SK-N-SH treated with all-trans-retinoic acid at 6 μM for 48 hours (cell line): Measurements from ENCODE around the gene ASF1B.

Experiments used
- ATAC-seq: fragments of 200-7000 bp; cut with Tn5 transposase; 3 replicates; pipeline ENCODE4 v1.9.1; 2020; ENCODE audit warnings: mild to moderate bottlenecking, moderate library complexity
- ARNTL ChIP-seq: fragments of 450-650 bp; formaldehyde crosslinking; IDR thresholded peaks from 2 replicates; pipeline ENCODE4 v1.5.0; 2020; ENCODE audit warnings: low read depth, mild to moderate bottlenecking, moderate library complexity, borderline replicate concordance
- CREB5 ChIP-seq: fragments of 250-450 bp; sonication (Bioruptor Pico); IDR thresholded peaks from 2 replicates; pipeline ENCODE4 v1.5.1; 2020; ENCODE audit warnings: low read depth, mild to moderate bottlenecking, moderate library complexity
- CSRNP3 ChIP-seq: fragments of 250-450 bp; sonication (Bioruptor Pico); IDR thresholded peaks from 2 replicates; pipeline ENCODE4 v1.5.1; 2021; ENCODE audit warnings: mild to moderate bottlenecking, moderate library complexity
- ESRRG ChIP-seq: fragments of 250-450 bp; sonication (Bioruptor Pico); IDR thresholded peaks from 2 replicates; pipeline ENCODE4 v1.6.1; 2021; ENCODE audit warnings: mild to moderate bottlenecking
- GLIS3 ChIP-seq: fragments of 250-450 bp; sonication (Bioruptor Pico); IDR thresholded peaks from 2 replicates; pipeline ENCODE4 v1.5.0; 2020; ENCODE audit warnings: mild to moderate bottlenecking, moderate library complexity
- ISL1 ChIP-seq: fragments of 250-450 bp; sonication (Bioruptor Pico); IDR thresholded peaks from 2 replicates; pipeline ENCODE4 v2.1.2; 2022; ENCODE audit warnings: mild to moderate bottlenecking, moderate library complexity
- OSR1 ChIP-seq: fragments of 250-450 bp; sonication (Bioruptor Pico); IDR thresholded peaks from 2 replicates; pipeline ENCODE4 v1.8.0; 2022; ENCODE audit warnings: moderate library complexity, mild to moderate bottlenecking, inconsistent platforms
- PATZ1 ChIP-seq: fragments of 250-450 bp; sonication (Bioruptor Pico); IDR thresholded peaks from 2 replicates; pipeline ENCODE4 v1.8.0; 2020; ENCODE audit warnings: mild to moderate bottlenecking, moderate library complexity, borderline replicate concordance
- RARB ChIP-seq: fragments of 250-450 bp; sonication (Bioruptor Pico); IDR thresholded peaks from 2 replicates; pipeline ENCODE4 v1.8.0; 2021; ENCODE audit warnings: mild to moderate bottlenecking, moderate library complexity
- SNAI2 ChIP-seq: fragments of 250-450 bp; sonication (Bioruptor Pico); IDR thresholded peaks from 2 replicates; pipeline ENCODE4 v1.5.0; 2020; ENCODE audit warnings: mild to moderate bottlenecking, moderate library complexity
- TCF4 ChIP-seq: fragments of 250-450 bp; sonication (Bioruptor Pico); IDR thresholded peaks from 2 replicates; pipeline ENCODE4 v1.8.0; 2021; ENCODE audit warnings: mild to moderate bottlenecking, moderate library complexity, borderline replicate concordance
- ZC3H10 ChIP-seq: fragments of 250-450 bp; sonication (Bioruptor Pico); IDR thresholded peaks from 2 replicates; pipeline ENCODE4 v1.5.1; 2021; ENCODE audit warnings: mild to moderate bottlenecking, moderate library complexity
- ZFP30 ChIP-seq: fragments of 450-650 bp; formaldehyde crosslinking; IDR thresholded peaks from 2 replicates; pipeline ENCODE4 v1.5.0; 2022; ENCODE audit warnings: mild to moderate bottlenecking, moderate library complexity
- ZNF70 ChIP-seq: fragments of 450-650 bp; formaldehyde crosslinking; IDR thresholded peaks from 2 replicates; pipeline ENCODE4 v1.5.0; 2020; ENCODE audit warnings: mild to moderate bottlenecking, moderate library complexity
- ZNF8 ChIP-seq: fragments of 450-650 bp; formaldehyde crosslinking; IDR thresholded peaks from 2 replicates; pipeline ENCODE4 v1.5.0; 2020; ENCODE audit warnings: mild to moderate bottlenecking, moderate library complexity
- TF ChIP-seq, protein P1 (sequence below): fragments of 250-450 bp; sonication (Bioruptor Pico); IDR thresholded peaks from 2 replicates; pipeline ENCODE4 v1.5.0; 2020; ENCODE audit warnings: mild to moderate bottlenecking, moderate library complexity

The ASF1B gene

DNA sequence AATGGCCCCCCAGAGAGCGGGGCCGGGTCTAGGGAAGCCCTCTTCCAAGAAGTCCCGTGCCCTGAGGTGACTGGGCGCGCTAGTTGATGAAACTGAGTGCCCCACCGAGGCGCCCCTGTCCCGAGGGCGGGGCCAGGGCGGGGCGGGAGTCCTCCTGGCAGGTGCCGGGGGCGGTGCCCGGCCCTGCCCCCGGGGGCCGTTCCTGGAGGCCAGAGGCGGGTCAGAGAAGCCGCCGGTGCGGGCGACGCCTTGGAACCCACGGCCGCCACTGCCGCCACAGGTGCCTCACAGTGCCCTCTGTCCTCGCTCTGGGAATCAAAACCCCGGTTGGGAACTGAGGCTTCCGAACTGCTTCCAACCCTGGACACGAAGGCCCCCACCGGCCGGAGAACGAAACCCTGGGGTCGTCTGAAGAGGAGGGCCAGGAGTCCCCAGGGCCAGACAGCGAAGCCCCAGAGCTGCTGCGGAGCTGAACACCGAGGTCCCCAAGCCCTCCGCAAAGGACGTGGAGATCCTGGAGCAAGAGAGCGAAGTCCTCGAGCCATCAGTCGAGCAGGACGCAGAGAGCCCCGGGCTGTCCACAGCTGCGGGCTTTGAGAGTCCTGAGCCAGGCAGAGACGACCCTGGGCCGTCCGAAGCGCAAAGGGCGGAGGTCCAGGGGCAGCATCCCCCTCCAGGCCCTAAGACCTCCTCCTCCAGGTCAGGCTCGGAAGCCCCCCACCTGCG is 63.7 kb downstream of the ASF1B start, which contains the start of gene MISP3:
TSS of gene MISP3 (plus strand) at position 252 of the 726 bp plus-strand sequence. CDS start 524 bp downstream, outside the sequence.
- no peak for TF ChIP-seq TCF4 (CRISPR knock-in tag)
- TF ChIP-seq ARNTL (CRISPR knock-in tag): no peak
- no peak for TF ChIP-seq ZNF8 (CRISPR knock-in tag)
- no peak for TF ChIP-seq OSR1 (CRISPR knock-in tag)
- no peak for TF ChIP-seq ZNF70
- no peak for TF ChIP-seq GLIS3 (CRISPR knock-in tag)
- no peak for TF ChIP-seq ESRRG
- TF ChIP-seq CREB5: no peak
- no peak for TF ChIP-seq SNAI2 (CRISPR knock-in tag)
- TF ChIP-seq RARB: no peak
- TF ChIP-seq ZFP30: no peak
- TF ChIP-seq, protein P1, sequence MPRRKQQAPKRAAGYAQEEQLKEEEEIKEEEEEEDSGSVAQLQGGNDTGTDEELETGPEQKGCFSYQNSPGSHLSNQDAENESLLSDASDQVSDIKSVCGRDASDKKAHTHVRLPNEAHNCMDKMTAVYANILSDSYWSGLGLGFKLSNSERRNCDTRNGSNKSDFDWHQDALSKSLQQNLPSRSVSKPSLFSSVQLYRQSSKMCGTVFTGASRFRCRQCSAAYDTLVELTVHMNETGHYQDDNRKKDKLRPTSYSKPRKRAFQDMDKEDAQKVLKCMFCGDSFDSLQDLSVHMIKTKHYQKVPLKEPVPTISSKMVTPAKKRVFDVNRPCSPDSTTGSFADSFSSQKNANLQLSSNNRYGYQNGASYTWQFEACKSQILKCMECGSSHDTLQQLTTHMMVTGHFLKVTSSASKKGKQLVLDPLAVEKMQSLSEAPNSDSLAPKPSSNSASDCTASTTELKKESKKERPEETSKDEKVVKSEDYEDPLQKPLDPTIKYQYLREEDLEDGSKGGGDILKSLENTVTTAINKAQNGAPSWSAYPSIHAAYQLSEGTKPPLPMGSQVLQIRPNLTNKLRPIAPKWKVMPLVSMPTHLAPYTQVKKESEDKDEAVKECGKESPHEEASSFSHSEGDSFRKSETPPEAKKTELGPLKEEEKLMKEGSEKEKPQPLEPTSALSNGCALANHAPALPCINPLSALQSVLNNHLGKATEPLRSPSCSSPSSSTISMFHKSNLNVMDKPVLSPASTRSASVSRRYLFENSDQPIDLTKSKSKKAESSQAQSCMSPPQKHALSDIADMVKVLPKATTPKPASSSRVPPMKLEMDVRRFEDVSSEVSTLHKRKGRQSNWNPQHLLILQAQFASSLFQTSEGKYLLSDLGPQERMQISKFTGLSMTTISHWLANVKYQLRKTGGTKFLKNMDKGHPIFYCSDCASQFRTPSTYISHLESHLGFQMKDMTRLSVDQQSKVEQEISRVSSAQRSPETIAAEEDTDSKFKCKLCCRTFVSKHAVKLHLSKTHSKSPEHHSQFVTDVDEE (CRISPR knock-in tag): no peak
- TF ChIP-seq CSRNP3 (CRISPR knock-in tag): no peak
- TF ChIP-seq ZC3H10 (CRISPR knock-in tag): no peak
- TF ChIP-seq ISL1: no peak
- no peak for TF ChIP-seq PATZ1 (CRISPR knock-in tag)
- peak; percentile 23 for ATAC-seq

GRCh38 chr19:14070268-14071050 is 65.9 kb downstream of the ASF1B start:
- TF ChIP-seq ARNTL (CRISPR knock-in tag): no peak
- no peak for ATAC-seq
